Activated naive CD8-positive, alpha-beta T cell (primary cell): ENCODE measurements around the gene MYO5C.
"Not testable (repeated sequence)": the region's sequence is repeated elsewhere in the genome, so short reads cannot be mapped to it uniquely, and the experiment has no call there.

Experiments used
- H3K27ac Mint-ChIP-seq: one replicate; pipeline ENCODE4 v1.8.0; 2021; ENCODE audit warnings: mixed read lengths
- H3K27me3 Mint-ChIP-seq: one replicate; pipeline ENCODE4 v1.8.0; 2021; ENCODE audit warnings: mixed read lengths
- H3K36me3 Mint-ChIP-seq: one replicate; pipeline ENCODE4 v1.8.0; 2021; ENCODE audit warnings: mixed read lengths
- H3K4me1 Mint-ChIP-seq: one replicate; pipeline ENCODE4 v1.8.0; 2021; ENCODE audit warnings: low read depth, mixed read lengths
- H3K4me3 Mint-ChIP-seq: one replicate; pipeline ENCODE4 v1.8.0; 2021; ENCODE audit warnings: mild to moderate bottlenecking, mixed read lengths
- H3K9me3 Mint-ChIP-seq: one replicate; pipeline ENCODE4 v1.8.0; 2021; ENCODE audit warnings: low read depth, mixed read lengths

The MYO5C gene

GRCh38 chr15:52246686-52247431, 48.7 kb downstream of the MYO5C start:
- H3K9me3 Mint-ChIP-seq, result no peaks in the 10 kb centered on the region
- no peak overlapping the region for H3K27ac Mint-ChIP-seq
- H3K4me3 Mint-ChIP-seq, result no peak overlapping the region
- peaks cover 2% of the 10 kb centered on the region for H3K4me1 Mint-ChIP-seq
- no peaks in the 10 kb centered on the region for H3K27me3 Mint-ChIP-seq
- no peaks in the 10 kb centered on the region for H3K36me3 Mint-ChIP-seq

DNA sequence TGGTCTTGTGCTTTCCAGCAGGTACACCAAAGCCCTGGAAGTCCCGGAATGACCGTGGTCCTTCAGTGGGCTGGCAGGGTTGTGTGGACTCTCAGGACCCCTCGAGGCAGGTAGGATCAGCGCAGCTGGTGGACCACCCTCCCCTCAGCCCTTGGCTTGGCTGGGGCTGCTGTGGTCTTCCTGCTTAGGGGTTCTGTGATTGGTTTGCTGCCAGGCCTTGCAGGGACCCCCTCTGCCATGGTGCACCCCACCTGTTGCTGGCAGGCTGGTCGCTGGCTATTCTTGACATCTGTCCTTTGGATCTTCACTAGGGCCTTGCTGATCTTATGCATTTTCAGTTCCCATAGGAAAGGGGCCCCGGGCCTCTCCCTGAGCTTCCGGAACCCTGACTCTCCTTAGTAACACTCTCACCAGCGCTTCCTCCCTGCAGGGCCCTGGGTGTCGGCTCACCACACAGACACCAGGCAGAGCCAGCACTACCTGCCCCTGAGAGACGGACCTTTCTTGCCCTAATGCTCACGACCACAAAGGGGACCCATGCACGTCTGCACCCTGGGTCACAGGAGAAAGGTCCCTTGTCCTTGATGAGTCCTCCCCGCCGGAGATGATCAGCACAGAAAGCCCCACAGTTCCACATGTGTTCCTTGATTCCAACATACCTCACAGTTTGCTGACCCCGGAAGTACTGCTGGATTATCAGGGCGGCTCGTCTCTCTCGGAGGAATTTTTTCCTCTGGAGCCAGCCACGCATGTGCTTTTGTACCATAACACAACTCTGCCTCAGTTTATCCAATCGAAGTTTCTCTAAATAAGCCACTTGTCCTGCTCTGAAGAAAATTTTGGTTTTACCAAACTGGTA, 51.7 kb downstream of the MYO5C start:
- Mint-ChIP-seq H3K4me1 (peaks cover 8% of the 10 kb centered on the region), H3K9me3 (no peaks in the 10 kb centered on the region), H3K27ac (no peak overlapping the region), H3K36me3 (no peaks in the 10 kb centered on the region), H3K4me3 (no peak overlapping the region), H3K27me3 (no peaks in the 10 kb centered on the region)

DNA sequence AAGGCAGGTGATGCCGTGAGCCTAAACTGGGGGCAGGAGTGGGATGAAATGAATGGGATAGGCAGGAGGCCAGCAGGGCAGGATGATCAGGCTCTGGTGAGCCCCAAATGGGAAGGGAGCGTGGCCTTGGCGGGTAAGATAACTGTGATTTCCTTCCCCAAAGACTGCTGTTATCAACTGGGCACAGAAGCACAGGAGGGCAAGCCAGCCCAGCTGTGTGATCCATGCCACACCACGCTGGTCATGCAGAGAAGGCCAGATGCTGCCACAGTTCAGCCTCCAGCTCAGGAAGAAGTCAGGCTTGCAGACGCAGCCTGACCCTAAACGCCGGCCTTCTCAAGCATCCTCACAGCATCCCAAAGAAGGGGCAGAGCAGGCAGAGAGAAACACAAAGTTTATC, 52.3 kb downstream of the MYO5C start:
- no peak overlapping the region for H3K4me3 Mint-ChIP-seq
- H3K4me1 Mint-ChIP-seq, result peaks cover 8% of the 10 kb centered on the region
- no peaks in the 10 kb centered on the region for H3K36me3 Mint-ChIP-seq
- no peaks in the 10 kb centered on the region for H3K9me3 Mint-ChIP-seq
- H3K27me3 Mint-ChIP-seq, result no peaks in the 10 kb centered on the region
- no peak overlapping the region for H3K27ac Mint-ChIP-seq

DNA sequence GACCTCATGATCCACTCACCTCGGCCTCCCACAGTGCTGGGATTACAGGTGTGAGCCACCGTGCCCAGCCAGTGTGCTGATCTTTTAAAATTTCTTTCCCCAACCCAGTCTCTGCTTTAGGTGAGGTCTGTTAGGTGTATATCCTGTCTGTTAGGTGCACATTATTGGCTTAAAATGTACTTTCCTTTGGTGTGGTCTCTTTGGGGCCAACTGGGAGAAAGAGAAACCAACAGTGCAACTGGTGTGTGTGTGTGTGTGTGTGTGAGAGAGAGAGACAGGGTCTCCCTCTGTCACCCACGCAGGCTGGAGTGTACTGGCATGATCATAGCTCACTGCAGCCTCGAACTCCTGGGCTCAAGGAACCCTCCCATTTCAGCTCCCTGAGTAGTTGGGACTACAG, 54.1 kb downstream of the MYO5C start:
- Mint-ChIP-seq H3K9me3 (no peaks in the 10 kb centered on the region), H3K4me1 (peaks cover 10% of the 10 kb centered on the region), H3K27me3 (no peaks in the 10 kb centered on the region), H3K27ac (no peak overlapping the region), H3K4me3 (no peak overlapping the region), H3K36me3 (no peaks in the 10 kb centered on the region)

DNA sequence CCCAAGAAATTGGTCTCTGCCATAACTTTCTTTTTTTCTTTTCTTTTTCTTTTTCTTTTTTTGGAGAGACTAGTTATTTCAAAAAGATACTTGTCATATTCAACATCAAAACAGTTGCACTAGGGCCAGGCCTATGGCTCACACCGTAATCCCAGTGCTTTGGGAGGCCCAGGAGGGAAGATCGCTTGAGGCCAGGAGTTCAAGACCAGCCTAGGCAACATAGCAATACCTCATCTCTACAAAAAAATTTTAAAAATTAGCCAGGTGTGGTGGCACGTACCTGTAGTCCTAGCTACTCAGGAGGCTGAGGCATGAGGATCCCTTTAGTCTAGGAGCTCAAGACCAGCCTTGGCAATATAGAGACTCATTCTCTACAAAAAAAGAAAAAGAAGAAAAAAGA, 55.4 kb downstream of the MYO5C start:
- Mint-ChIP-seq H3K4me3 (no peak overlapping the region), H3K27me3 (no peaks in the 10 kb centered on the region), H3K4me1 (peaks cover 19% of the 10 kb centered on the region), H3K9me3 (no peaks in the 10 kb centered on the region), H3K27ac (no peak overlapping the region), H3K36me3 (no peaks in the 10 kb centered on the region)

DNA sequence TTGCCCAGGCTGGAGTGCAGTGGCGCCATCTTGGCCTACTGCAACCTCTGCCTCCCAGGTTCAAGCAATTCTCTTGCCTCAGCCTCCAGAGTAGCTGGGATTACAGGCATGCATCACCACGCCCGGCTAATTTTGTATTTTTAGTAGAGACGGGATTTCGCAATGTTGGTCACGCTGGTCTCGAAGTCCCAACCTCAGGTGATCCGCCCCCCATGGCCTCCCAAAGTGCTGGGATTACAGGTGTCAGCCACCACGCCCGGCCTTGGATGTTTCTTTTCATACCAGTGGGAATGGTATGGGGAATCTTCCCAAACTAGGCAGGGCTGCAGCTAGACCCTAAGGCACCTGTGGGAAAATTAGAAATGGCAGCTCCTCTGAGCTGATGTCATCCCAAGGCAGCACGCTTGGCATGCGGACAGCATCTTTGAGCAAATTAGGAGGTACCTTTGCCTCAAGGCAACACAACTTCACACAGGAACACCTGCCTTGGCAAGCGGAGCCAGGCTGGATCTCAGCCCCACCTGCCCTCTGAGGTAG, 56.5 kb downstream of the MYO5C start:
- H3K27me3 Mint-ChIP-seq, H3K4me3 Mint-ChIP-seq, H3K36me3 Mint-ChIP-seq, H3K27ac Mint-ChIP-seq, H3K9me3 Mint-ChIP-seq: not testable (repeated sequence)
- peaks cover 29% of the 10 kb centered on the region for H3K4me1 Mint-ChIP-seq

- Mint-ChIP-seq H3K9me3 (no peaks in the 10 kb centered on the region), H3K27me3 (no peaks in the 10 kb centered on the region), H3K27ac (no peak overlapping the region), H3K4me3 (no peak overlapping the region), H3K4me1 (peaks cover 38% of the 10 kb centered on the region), H3K36me3 (no peaks in the 10 kb centered on the region)
Observed at GRCh38 chr15:52238149-52238548, 57.5 kb downstream of the MYO5C start.

DNA sequence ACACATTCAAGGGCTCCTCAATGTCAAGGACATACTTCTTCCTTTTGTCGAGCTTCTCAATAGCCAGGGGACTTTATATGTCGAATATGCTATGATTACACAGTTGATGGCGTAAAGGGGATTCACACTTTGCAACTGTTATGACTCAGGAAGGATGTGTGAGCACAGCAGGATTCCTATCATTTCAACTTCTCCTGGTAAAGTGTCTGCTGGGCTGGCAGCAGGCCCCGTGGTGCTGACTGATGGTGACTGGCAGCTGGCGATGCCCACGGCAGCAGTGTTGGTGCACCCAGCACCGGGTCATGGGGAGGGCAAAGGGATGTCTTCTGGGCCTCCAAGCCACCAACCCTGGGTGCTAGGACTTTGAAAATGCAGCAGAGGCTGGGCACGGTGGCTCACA, 59.6 kb downstream of the MYO5C start:
- Mint-ChIP-seq H3K4me3 (no peak overlapping the region), H3K27me3 (no peaks in the 10 kb centered on the region), H3K4me1 (peaks cover 38% of the 10 kb centered on the region), H3K36me3 (no peaks in the 10 kb centered on the region), H3K27ac (no peak overlapping the region), H3K9me3 (no peaks in the 10 kb centered on the region)

- Mint-ChIP-seq H3K4me3 (peak overlapping the region; percentile 27), H3K4me1 (peaks cover 38% of the 10 kb centered on the region), H3K27ac (peak overlapping the region; percentile 86), H3K27me3 (no peaks in the 10 kb centered on the region), H3K9me3 (no peaks in the 10 kb centered on the region), H3K36me3 (no peaks in the 10 kb centered on the region)
Observed at GRCh38 chr15:52234596-52235541, 60.7 kb downstream of the MYO5C start.

- no peaks in the 10 kb centered on the region for H3K27me3 Mint-ChIP-seq
- peaks cover 38% of the 10 kb centered on the region for H3K4me1 Mint-ChIP-seq
- no peaks in the 10 kb centered on the region for H3K36me3 Mint-ChIP-seq
- H3K4me3 Mint-ChIP-seq, result no peak overlapping the region
- peak overlapping the region; percentile 83 for H3K27ac Mint-ChIP-seq
- H3K9me3 Mint-ChIP-seq, result no peaks in the 10 kb centered on the region
Observed at GRCh38 chr15:52233405-52233804, 62.2 kb downstream of the MYO5C start.

GRCh38 chr15:52232327-52232726, 63.3 kb downstream of the MYO5C start:
- Mint-ChIP-seq H3K27ac (no peak overlapping the region), H3K4me3 (no peak overlapping the region), H3K9me3 (no peaks in the 10 kb centered on the region), H3K36me3 (no peaks in the 10 kb centered on the region), H3K27me3 (no peaks in the 10 kb centered on the region), H3K4me1 (peaks cover 38% of the 10 kb centered on the region)

DNA sequence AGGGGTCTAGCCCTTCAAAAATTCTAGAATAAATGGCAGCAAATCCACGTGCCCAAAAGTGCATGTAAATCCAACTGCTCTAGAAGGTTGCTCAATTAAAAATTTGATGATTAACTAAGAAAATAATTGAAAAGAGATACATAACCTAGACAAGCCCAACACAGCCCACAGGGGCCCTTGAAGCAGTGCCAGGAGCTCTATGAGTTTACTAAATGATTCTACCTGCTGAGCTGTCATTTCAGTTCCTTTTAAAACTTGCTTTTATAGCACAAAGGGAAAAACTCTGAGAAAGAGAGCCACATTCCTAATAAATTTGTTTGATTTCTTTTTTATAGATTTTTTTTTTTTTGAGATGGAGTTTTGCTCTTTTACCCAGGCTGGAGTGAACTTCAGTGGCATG, 65.5 kb downstream of the MYO5C start:
- H3K27me3 Mint-ChIP-seq, result no peaks in the 10 kb centered on the region
- H3K36me3 Mint-ChIP-seq, result no peaks in the 10 kb centered on the region
- H3K4me3 Mint-ChIP-seq, result no peak overlapping the region
- H3K4me1 Mint-ChIP-seq, result peaks cover 26% of the 10 kb centered on the region
- no peaks in the 10 kb centered on the region for H3K9me3 Mint-ChIP-seq
- H3K27ac Mint-ChIP-seq, result no peak overlapping the region

GRCh38 chr15:52228921-52229320, 66.7 kb downstream of the MYO5C start:
- Mint-ChIP-seq H3K27me3 (no peaks in the 10 kb centered on the region), H3K4me1 (peaks cover 16% of the 10 kb centered on the region), H3K27ac (no peak overlapping the region), H3K9me3 (no peaks in the 10 kb centered on the region), H3K4me3 (no peak overlapping the region), H3K36me3 (no peaks in the 10 kb centered on the region)

DNA sequence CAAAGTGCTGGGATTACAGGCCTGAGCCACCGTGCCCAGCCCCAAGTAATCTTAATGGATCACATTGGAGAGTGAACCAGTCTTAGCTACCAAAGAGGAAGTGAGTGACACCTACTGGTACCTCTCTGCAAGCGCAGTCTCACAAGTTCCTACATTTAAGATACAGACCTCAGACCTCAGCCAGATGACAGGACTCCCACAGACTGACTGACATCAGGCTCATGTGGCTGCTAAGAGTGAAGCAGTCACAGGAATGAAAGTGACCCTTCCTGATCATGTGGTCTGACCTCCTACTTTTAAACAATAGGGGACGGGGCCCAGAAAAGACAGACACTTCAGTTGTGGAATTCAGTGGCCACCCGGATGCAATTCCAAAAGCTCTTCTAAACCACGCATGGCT, 68.1 kb downstream of the MYO5C start:
- Mint-ChIP-seq H3K4me3 (no peak overlapping the region), H3K4me1 (peaks cover 11% of the 10 kb centered on the region), H3K27me3 (no peaks in the 10 kb centered on the region), H3K27ac (no peak overlapping the region), H3K36me3 (no peaks in the 10 kb centered on the region), H3K9me3 (no peaks in the 10 kb centered on the region)
